SU-DHL-6 (cell line): ENCODE measurements around the gene MOCS1.

Experiments used
- EZH2phosphoT487 ChIP-seq: fragments of 200-600 bp; sonication (generic), shearing (Covaris generic); conservative IDR thresholded peaks from 2 replicates; pipeline ENCODE4 v1.6.1; 2018; ENCODE audit warnings: mild to moderate bottlenecking, antibody characterized with exemption, low read length, moderate library complexity, mixed read lengths
- TF ChIP-seq, protein P1 (sequence below): fragments of 200-600 bp; sonication (generic); IDR thresholded peaks from one replicate; pipeline ENCODE4 v1.5.1; 2017; ENCODE audit warnings: antibody characterized with exemption, mild to moderate bottlenecking, low read length, moderate library complexity; ENCODE audit not compliant: insufficient read depth, poor library complexity, severe bottlenecking

GRCh38 chr6:39929733-39930461 is 4.4 kb downstream of the MOCS1 start:
- TF ChIP-seq, protein P1, sequence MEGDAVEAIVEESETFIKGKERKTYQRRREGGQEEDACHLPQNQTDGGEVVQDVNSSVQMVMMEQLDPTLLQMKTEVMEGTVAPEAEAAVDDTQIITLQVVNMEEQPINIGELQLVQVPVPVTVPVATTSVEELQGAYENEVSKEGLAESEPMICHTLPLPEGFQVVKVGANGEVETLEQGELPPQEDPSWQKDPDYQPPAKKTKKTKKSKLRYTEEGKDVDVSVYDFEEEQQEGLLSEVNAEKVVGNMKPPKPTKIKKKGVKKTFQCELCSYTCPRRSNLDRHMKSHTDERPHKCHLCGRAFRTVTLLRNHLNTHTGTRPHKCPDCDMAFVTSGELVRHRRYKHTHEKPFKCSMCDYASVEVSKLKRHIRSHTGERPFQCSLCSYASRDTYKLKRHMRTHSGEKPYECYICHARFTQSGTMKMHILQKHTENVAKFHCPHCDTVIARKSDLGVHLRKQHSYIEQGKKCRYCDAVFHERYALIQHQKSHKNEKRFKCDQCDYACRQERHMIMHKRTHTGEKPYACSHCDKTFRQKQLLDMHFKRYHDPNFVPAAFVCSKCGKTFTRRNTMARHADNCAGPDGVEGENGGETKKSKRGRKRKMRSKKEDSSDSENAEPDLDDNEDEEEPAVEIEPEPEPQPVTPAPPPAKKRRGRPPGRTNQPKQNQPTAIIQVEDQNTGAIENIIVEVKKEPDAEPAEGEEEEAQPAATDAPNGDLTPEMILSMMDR, result no peak
- no peak for TF ChIP-seq EZH2phosphoT487
